Fibroblast of skin of right biceps (primary cell): ENCODE data around the gene MAP6.

Experiments
- DNase-seq: peaks from one replicate; pipeline ENCODE4 v3.0.0-alpha.2; 2013

MAP6 gene

DNA sequence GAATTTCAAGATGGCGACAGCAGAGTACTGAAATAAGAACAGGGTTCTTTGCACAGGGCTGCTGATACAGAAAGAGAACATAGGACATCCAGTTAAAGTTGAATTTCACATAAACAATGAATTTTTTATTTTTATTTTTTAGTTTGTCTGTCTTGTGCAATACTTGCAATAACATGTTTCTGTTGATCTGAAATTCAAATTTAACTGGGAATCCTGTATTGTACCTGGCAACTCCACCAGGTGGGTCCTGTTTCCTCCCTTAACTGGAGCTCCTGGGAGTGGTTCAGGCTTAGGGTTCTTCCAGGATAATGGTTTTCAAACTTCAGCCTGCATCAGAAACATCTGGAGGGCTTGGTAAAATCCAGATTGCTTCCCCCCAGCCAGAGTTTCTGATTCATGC, 121.7 kb downstream of the MAP6 start:
- DNase-seq, result no peak

DNA sequence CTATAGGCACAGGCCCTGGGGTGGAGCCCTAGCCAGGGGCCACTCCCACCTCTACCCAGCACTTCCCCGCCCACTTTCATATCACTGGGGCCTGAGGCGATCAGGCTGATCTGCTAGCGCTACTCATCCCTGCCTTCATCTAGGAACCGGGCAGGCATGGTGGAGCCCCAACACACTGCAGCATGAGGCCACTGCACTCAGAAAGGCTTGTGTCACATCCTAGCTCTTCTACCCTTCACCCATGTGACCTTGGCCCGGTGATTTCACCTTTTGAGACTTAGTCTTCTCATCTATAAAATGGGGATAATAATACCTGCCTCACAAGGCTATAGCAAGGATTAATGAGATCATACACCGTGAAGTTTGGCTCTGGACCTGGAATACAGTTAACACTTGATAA, 125.0 kb downstream of the MAP6 start:
- no peak for DNase-seq

DNA sequence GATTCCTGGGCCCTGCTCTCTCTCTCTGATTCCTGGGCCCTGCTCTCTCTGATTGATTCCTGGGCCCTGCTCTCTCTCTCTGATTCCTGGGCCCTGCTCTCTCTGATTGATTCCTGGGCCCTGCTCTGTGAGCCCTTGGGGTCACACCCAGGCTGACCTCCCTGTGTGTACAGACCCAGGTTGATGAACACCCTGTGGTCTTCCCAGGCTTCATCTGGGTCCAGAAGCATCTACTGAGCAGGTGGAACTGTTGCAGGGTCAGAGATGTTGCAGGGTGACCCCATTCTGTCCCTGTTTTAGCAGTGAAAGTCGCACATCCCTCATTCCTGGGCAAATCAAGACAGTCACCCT, 126.8 kb downstream of the MAP6 start:
- DNase-seq, result no peak

DNA sequence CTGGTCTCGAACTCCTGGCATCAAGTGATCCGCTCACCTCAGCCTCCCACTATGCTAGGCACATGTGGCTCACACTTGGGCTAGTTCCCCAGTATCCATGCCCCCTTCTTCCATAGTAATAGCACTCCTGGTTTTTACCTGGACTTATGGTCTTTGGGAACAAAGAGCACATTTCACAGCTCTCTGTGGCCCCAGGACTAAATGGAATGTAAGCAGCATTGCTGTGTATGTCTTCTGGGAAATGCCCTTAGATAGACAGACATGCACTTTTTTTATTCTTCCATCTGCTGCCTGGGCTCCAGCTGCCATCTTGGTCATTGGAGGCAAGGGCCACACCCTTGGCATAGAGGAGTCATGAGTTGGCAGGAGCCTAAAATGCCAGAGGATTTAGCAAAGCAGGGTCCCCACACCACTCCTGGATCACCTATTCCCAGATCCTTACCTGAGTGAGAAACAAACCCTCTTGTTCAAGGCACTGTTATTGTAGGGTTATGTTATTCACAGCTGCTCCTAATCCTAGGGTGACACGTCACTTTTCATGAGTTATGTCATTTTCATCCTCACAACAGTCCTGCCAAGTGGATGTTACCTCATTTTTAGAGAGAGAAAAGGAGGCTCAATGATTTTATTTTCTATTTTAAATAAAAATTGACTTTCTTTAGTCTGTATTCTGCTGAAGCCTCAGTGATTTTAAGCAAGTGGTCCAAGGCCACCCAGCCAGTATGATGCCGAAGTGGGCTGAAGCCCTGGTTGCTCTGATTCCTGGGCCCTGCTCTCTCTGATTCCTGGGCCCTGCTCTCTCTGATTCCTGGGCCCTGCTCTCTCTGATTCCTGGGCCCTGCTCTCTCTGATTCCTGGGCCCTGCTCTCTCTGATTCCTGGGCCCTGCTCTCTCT, 127.4 kb downstream of the MAP6 start:
- no peak for DNase-seq

DNA sequence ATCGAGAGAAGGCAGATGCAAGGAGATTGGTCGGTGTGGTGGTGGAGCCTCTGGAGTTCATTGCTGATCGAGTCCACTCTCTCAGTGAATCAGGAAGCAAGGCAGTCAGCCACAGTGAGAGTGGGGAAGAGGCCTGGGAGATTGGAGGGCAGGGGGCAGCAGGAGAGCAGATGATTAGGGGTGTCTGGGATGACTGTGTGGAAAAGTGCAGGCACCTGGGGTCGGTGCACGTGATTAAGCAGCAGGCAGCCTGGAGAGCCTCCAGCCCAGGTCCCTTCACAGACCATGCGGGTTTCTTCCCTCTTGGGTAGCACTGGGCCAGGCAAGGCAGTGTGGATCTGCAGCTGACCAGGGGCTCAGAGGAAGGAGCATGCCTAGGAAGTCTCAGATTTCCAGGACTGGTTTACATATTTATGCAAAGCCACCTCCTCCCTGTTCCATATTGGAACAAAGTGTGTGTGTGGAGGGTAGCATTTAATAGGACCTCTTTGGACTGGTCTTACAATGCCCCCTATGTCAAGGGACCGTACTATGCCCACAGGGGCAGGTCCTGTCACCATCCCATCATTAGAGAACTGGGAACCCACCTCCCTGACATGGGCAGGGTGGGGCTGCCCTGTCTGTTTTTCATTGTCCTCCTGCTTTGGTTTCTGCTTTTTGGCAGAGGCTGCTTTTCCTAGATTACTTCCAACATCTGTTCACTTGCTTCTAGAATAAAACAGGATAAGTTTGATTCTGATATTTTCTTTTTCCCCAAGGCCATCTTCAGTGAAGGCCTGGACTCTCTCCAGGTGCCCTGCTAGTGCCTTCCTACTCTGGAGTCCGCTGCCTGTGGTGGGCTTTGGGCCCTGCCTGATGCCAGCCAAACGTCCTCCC, 129.1 kb downstream of the MAP6 start:
- DNase-seq, result no peak

DNA sequence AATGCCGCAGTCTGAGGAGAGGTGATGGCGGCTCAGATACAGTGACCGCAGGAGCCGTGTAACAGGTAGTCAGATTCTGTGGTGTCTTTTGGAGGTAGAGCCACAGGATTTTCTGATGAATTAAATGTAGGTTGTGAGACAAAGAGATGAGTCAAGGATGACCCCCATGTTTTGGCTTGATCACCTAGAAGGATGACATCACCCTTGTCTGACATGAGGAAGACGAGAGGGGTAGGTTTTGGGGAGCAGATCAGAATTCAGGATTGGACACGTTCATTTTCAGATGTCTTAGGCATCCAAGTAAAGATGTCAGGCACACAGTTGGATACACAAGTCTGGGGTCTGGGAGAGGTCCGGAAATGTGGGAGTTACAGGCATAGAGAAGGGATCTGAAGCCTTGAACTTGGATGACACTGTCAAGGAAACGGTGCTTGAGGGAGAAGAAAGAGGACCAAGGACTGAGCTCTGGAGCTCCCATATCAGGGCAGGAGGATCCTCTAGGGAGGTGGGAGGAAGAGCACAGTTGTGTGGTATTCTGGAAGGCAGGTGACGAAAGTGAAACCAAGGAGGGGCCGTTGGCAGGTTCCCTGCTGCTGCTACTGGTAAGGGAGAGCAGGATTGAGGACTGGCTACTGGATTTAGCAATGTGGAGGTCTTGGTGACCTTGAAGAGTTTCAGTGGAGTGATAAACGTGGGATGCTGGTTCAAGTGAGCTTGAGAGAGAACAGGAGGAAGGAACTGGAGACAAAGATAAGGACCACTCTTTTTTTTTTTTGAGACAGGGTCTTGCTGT, 130.5 kb downstream of the MAP6 start:
- DNase-seq, result no peak

DNA sequence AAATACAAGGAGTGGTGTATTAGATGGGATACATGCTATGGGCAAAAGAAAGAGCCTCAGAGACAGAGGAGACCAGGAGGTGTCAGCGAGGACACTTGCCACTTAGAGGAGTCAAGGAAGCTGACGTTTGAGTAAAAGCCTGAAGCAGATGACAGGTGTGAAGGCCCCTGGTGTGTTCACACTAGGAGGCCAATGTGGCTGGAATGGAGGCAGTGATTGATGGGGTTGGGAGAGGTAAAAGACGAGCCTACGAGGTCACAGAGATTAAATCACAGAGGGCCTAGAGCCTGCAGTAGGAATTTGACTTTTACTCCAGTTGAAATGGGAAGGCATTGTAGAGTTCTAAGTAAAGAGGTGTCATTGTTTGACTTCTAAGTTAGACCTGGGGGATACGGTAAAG, 131.1 kb downstream of the MAP6 start:
- DNase-seq, result no peak
